PFSK-1 (cell line): ENCODE measurements around the gene GUCY1A2.

Source experiments
- FOXP2 ChIP-seq: optimal IDR thresholded peaks from 2 replicates; pipeline ENCODE3; 2011; ENCODE audit warnings: borderline replicate concordance, control low read depth, inconsistent platforms; ENCODE audit not compliant: insufficient read depth; ENCODE audit errors: extremely low read length, extremely low read depth
- POLR2AphosphoS5 ChIP-seq: IDR thresholded peaks from 2 replicates; pipeline ENCODE4 v1.6.1; 2012; ENCODE audit warnings: low read depth, mild to moderate bottlenecking, control low read depth, low read length, moderate library complexity
- SIN3A ChIP-seq: IDR thresholded peaks from 2 replicates; pipeline ENCODE4 v1.6.1; 2012; ENCODE audit warnings: mild to moderate bottlenecking, low read length, moderate library complexity, borderline replicate concordance; ENCODE audit not compliant: insufficient read depth
- TAF1 ChIP-seq: IDR thresholded peaks from 2 replicates; pipeline ENCODE4 v1.6.1; 2012; ENCODE audit warnings: low read length, control low read depth, borderline replicate concordance; ENCODE audit not compliant: insufficient read depth
- TF ChIP-seq, protein P1 (sequence below), 2 experiments: IDR thresholded peaks; 2 replicates each; pipeline versions ENCODE4 v1.6.1 to v1.8.0; 2011 to 2012; ENCODE audit warnings: low read depth in 2 of 2, low read length in 2 of 2, control low read depth in 1 of 2, inconsistent platforms in 1 of 2, mild to moderate bottlenecking in 1 of 2, moderate library complexity in 1 of 2; ENCODE audit not compliant: insufficient read depth in 1 of 2

Gene GUCY1A2

DNA sequence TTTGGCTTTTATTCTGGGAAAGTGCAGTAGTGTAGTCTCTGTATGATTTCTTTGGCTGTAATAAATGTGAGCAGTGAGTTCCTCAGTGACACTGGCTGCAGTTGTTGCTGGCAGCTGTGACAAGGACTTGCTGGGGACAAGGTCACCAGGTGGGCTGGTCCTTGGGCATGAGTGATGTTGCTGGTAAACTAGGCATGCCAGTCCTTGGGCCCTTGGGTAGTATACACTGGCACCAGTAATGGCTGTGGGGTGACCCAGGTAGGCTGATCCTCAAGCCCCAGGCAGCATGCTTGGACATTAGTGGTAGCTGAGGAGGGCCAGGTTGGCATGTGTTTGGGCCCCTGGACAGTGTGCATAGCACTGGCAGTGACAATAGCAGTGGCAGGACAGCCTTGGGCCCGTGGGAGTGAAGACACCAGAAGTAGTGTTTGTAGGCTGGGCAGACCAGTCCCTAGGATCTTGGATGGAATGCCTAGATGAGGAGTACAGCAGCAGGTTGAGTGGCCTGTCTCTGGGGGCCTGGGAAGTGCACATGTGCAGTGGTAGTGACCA lies 164.3 kb downstream of the GUCY1A2 start:
- TF ChIP-seq TAF1 (no peak), POLR2AphosphoS5 (no peak), FOXP2 (no peak), SIN3A (no peak)
- TF ChIP-seq, protein P1, sequence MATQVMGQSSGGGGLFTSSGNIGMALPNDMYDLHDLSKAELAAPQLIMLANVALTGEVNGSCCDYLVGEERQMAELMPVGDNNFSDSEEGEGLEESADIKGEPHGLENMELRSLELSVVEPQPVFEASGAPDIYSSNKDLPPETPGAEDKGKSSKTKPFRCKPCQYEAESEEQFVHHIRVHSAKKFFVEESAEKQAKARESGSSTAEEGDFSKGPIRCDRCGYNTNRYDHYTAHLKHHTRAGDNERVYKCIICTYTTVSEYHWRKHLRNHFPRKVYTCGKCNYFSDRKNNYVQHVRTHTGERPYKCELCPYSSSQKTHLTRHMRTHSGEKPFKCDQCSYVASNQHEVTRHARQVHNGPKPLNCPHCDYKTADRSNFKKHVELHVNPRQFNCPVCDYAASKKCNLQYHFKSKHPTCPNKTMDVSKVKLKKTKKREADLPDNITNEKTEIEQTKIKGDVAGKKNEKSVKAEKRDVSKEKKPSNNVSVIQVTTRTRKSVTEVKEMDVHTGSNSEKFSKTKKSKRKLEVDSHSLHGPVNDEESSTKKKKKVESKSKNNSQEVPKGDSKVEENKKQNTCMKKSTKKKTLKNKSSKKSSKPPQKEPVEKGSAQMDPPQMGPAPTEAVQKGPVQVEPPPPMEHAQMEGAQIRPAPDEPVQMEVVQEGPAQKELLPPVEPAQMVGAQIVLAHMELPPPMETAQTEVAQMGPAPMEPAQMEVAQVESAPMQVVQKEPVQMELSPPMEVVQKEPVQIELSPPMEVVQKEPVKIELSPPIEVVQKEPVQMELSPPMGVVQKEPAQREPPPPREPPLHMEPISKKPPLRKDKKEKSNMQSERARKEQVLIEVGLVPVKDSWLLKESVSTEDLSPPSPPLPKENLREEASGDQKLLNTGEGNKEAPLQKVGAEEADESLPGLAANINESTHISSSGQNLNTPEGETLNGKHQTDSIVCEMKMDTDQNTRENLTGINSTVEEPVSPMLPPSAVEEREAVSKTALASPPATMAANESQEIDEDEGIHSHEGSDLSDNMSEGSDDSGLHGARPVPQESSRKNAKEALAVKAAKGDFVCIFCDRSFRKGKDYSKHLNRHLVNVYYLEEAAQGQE (IDR thresholded peaks at IDR 0.05; ENCODE audit: insufficient read depth in 1 of 2, low read depth in 2 of 2, low read length in 2 of 2), result no peak

DNA sequence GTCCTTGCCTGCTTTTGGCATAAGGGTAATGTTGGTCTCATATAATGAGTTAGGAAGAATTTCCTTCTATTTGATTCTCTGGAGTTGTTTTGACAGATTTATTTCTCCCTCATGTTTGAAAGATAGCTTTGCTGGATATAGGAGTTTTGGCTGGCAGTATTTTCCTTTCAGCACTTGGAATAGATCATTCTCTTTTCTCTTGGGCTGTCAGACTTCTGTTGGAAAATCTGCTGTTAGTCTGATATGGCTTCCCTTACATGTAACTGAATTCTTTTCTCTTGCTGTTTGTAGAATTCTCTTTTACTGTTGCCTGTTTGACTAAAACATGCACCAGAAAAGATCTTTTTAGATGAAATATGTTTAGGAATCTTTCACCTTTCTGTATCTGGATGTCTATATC lies 165.5 kb downstream of the GUCY1A2 start:
- TF ChIP-seq, protein P1 (IDR thresholded peaks at IDR 0.05; ENCODE audit: insufficient read depth in 1 of 2, low read depth in 2 of 2, low read length in 2 of 2), result no peak
- no peak for TF ChIP-seq TAF1
- TF ChIP-seq FOXP2, result no peak

DNA sequence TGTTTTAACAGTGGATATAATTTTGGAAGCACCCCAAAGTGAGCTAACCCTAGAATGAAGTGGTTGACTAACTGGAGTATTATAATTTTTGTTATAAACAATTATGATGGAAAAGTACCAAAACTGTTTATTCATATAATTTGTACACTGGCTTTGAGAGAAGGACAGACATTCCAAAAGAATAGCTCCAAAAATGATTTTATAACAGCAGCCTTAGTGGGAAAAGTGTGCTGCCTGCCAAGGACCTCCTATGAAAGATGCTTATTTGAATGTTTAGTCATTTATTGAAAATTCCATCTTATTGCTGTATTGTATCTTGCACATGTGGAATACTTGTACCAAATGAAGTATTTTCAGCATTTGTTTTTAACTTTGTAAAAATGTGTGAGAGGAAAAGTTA lies 169.8 kb downstream of the GUCY1A2 start:
- TF ChIP-seq FOXP2 (no peak), TAF1 (no peak), POLR2AphosphoS5 (no peak), SIN3A (no peak)
- TF ChIP-seq, protein P1 (IDR thresholded peaks at IDR 0.05; ENCODE audit: insufficient read depth in 1 of 2, low read depth in 2 of 2, low read length in 2 of 2), result no peak

DNA sequence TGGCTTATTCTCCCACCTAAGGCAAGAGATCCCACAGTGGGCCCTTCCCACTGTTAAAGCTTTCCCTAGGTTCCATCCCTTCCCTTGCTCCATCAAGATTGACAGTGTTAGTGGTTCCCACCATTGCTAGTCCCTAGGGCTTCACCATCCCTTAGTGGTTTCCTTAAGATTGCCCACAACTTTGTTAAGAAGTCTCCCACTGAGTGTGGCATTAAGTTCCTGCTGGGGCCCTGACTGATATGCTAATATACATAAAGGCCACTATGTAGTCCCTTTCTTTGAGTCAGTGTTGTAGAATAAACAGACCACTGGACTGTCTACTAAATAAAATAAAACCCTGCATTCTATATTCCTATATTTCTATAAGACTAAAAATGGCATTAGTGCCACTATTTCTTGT lies 176.1 kb downstream of the GUCY1A2 start:
- TF ChIP-seq SIN3A, result no peak
- TF ChIP-seq, protein P1 (IDR thresholded peaks at IDR 0.05; ENCODE audit: insufficient read depth in 1 of 2, low read depth in 2 of 2, low read length in 2 of 2), result no peak
- TF ChIP-seq TAF1, result no peak
- no peak for TF ChIP-seq FOXP2
- TF ChIP-seq POLR2AphosphoS5, result no peak

DNA sequence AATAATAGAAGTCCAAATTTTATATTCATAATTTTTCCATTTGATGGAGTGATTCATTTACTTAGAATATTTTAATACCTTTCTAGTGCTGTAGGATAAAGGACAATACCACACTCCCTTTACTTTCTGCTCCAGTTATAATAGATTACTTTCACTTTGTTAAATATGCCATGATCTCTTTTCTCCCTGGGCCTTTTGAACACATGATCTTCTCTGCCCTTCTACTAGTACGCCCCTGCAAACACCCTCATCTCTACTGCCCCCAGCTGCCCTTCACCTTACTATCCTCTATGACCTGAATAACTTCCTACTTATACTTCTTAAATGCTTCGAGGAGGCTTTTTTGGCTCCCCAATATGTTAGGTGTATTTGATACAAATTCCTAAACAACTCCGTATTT lies 177.3 kb downstream of the GUCY1A2 start:
- no peak for TF ChIP-seq POLR2AphosphoS5
- TF ChIP-seq, protein P1 (IDR thresholded peaks at IDR 0.05; ENCODE audit: insufficient read depth in 1 of 2, low read depth in 2 of 2, low read length in 2 of 2), result no peak
- TF ChIP-seq TAF1, result no peak
- TF ChIP-seq SIN3A, result no peak
- TF ChIP-seq FOXP2, result no peak
